Spinal cord (tissue), 10 donors: ENCODE measurements around the gene FHOD3. TPM values are rescaled to one million over a fixed set of nuclear protein-coding genes. Genes with fewer than 3 reads are reported as not detected.

Experiments used
- DNase-seq, 6 donors: peaks; one replicate each; pipeline versions ENCODE4 v3.0.0 to v3.0.0-alpha.2; 2013 to 2015; ENCODE audit warnings: low spot score in 6 of 6, low read depth in 4 of 6
- H3K27ac ChIP-seq: one replicate; pipeline ENCODE4 v1.5.1; 2013; ENCODE audit warnings: low read depth, low read length, control low read depth
- H3K27me3 ChIP-seq: one replicate; pipeline ENCODE4 v1.6.1; 2013; ENCODE audit warnings: low read length; ENCODE audit not compliant: control insufficient read depth, insufficient read depth
- H3K36me3 ChIP-seq: one replicate; pipeline ENCODE4 v1.6.1; 2013; ENCODE audit warnings: low read length; ENCODE audit not compliant: control insufficient read depth, insufficient read depth
- H3K4me1 ChIP-seq: one replicate; pipeline ENCODE4 v1.6.1; 2013; ENCODE audit warnings: low read length; ENCODE audit not compliant: control insufficient read depth, insufficient read depth
- H3K4me3 ChIP-seq: one replicate; pipeline ENCODE4 v1.5.1; 2013; ENCODE audit warnings: low read depth, low read length, control low read depth
- H3K9me3 ChIP-seq: one replicate; pipeline ENCODE4 v1.6.1; 2013; ENCODE audit warnings: low read length; ENCODE audit not compliant: control insufficient read depth, insufficient read depth
- WGBS: methylation state at CpG from one replicate; pipeline ENCODE4 v1.1.5; 2013; ENCODE audit warnings: missing lambda C conversion rate; ENCODE audit not compliant: insufficient coverage; 5-methylcytosine and 5-hydroxymethylcytosine counted together
- polyA plus RNA-seq, 2 donors: library from polyadenylated mRNA; unstranded; fragments of 120-200 nt; gene quantifications; one replicate each; pipeline ENCODE4 v1.2.1, GENCODE V29; 2013; ENCODE audit not compliant: insufficient read length in 2 of 2
- total RNA-seq, 2 donors: library from RNA; depleted of rRNA in 1 of 2; stranded (reverse); fragments of 120-200 nt in 1 of 2; fragments of >200 nt in 1 of 2; gene quantifications; one replicate each; pipeline versions ENCODE4 v1.2.3 to v1.2.4, GENCODE V29; 2013 to 2014
- donor health status: healthy.

Gene FHOD3
- total and polyA plus RNA-seq, 4 donors, result 30.0 to 53.4 (median 52.1) TPM

DNA sequence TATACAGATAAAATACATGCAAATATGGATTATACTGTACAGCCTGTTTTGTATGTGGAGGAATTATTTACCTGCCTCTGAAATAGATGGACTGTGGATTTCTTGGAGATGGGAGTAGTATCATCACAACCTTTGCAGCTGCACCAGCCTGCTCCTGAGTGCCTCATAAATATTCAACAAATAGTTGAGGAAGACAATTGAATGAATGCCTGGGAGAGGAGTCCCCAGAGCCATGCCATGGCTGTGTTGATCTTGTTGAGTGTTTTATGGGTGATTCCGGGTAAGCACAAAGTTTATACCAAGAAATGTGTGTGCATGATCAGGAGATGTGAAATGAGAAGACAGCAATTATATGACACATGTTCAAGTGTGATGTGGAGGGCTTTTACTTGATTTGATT is 225.0 kb downstream of the FHOD3 start:
- no peaks in the 10 kb centered on the region for H3K36me3 ChIP-seq
- DNase-seq, result no peak
- H3K27me3 ChIP-seq, result no peaks in the 10 kb centered on the region
- H3K4me3 ChIP-seq, result no peak overlapping the region
- H3K9me3 ChIP-seq, result no peaks in the 10 kb centered on the region
- 57% methylated on average over 1 of the region's 1 CpG for WGBS
- H3K4me1 ChIP-seq, result no peaks in the 10 kb centered on the region
- no peak overlapping the region for H3K27ac ChIP-seq

DNA sequence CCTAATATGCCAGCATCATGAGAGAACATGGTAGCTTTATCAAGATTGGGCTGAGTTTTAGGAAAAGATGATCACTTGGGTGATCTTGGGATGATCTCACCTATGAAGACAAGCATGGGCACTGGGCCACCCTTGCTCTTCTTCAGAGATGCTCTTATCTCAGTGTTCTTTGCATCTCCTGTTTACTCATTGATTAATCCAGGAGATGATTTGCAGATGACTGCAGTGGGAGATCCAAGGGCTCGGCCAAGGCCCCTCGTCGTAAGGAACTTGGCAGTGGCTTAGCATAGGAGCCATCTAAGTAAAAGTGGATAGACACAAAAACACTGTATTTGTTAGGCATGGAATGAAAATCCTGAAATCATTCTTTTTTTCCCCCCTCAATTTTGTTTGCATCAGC is 228.4 kb downstream of the FHOD3 start:
- H3K27ac ChIP-seq, result no peak overlapping the region
- no peaks in the 10 kb centered on the region for H3K9me3 ChIP-seq
- WGBS, result no CpG with 5 or more reads among the region's 3 CpGs
- H3K4me3 ChIP-seq, result no peak overlapping the region
- H3K27me3 ChIP-seq, result no peaks in the 10 kb centered on the region
- no peaks in the 10 kb centered on the region for H3K36me3 ChIP-seq
- DNase-seq, result no peak
- no peaks in the 10 kb centered on the region for H3K4me1 ChIP-seq

DNA sequence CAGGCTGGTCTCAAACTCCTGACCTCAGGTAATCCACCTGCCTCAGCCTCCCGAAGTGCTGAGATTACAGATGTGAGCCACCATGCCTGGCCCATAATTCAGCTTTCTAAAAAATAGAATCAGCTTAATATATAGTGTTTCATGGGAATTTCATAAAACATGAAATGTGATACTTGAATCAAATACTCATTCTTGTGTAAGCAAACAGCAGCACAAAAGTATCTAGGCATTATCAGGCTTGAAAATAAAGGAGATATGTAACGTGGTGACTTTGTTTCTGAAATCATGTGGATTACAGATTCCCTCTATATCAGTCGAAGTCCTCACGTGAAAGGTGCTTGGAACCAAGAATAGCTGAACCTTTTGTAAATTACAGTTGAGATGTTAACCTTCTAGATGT is 229.1 kb downstream of the FHOD3 start:
- DNase-seq, result no peak
- H3K9me3 ChIP-seq, result no peaks in the 10 kb centered on the region
- H3K4me1 ChIP-seq, result no peaks in the 10 kb centered on the region
- WGBS, result no CpG with 5 or more reads among the region's 4 CpGs
- H3K4me3 ChIP-seq, result no peak overlapping the region
- H3K36me3 ChIP-seq, result peaks cover under 1% of the 10 kb centered on the region
- no peak overlapping the region for H3K27ac ChIP-seq
- no peaks in the 10 kb centered on the region for H3K27me3 ChIP-seq

DNA sequence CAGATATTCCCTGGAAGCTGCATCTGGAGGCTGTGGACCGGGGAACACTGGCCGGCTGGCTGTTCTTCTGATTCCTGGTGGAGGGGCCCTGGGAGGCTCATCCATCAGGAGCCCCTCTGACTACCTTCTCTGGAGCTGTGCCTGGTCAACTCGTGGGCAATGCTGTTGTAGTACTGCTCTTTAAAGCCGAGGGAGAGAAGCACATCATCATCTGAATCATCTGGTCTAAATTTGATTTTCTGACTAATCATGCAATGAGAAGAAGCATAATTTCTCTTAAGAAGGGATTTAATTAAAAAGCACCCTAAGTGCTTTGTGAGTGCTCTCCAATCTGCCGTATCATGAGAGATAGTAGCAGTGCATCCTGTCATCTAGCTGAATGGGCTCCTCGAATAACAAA is 229.5 kb downstream of the FHOD3 start:
- Histone ChIP-seq H3K36me3 (peaks cover 2% of the 10 kb centered on the region), H3K4me3 (no peak overlapping the region), H3K27ac (no peak overlapping the region), H3K27me3 (no peaks in the 10 kb centered on the region), H3K9me3 (no peaks in the 10 kb centered on the region), H3K4me1 (no peaks in the 10 kb centered on the region)
- DNase-seq, result no peak
- 81% methylated on average over 4 of the region's 6 CpGs for WGBS

DNA sequence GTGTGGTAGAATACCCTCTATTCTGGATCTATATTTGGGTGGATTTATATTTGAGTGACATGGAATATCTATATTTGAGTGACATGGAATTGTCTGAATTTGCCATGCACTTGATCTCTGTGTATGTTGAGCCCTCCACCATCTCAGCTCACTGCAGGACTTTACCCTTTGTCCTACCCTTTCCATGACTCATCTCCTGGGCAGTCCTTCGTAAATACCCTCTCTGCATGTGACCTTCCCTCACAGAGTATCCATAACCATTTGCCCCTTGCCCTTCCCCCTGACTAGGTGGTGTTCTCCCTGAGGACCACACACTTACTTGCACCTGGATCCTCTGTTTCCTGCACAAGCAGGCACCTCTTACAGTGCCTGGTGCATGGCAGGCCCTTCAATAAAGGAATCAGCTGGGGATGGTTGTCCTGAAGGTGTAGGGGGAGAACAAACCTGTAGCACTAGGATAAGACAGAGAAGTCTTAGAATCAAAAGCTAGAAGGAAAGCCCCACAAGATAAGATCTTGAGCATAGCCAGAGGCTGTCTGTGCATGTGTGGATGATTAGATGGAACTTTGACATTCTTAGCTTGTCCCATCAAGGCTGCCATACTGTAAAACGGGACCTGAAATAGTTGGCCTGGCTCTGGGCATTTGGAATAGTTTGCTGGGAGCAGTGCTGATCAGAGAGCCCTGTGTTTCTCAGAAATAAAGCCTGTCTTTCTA is 230.4 kb downstream of the FHOD3 start:
- H3K4me1 ChIP-seq, result no peaks in the 10 kb centered on the region
- H3K27me3 ChIP-seq, result no peaks in the 10 kb centered on the region
- no peak overlapping the region for H3K27ac ChIP-seq
- peaks cover 2% of the 10 kb centered on the region for H3K36me3 ChIP-seq
- H3K4me3 ChIP-seq, result no peak overlapping the region
- WGBS, result 71% methylated on average over 2 of the region's 2 CpGs
- no peak for DNase-seq
- no peaks in the 10 kb centered on the region for H3K9me3 ChIP-seq

DNA sequence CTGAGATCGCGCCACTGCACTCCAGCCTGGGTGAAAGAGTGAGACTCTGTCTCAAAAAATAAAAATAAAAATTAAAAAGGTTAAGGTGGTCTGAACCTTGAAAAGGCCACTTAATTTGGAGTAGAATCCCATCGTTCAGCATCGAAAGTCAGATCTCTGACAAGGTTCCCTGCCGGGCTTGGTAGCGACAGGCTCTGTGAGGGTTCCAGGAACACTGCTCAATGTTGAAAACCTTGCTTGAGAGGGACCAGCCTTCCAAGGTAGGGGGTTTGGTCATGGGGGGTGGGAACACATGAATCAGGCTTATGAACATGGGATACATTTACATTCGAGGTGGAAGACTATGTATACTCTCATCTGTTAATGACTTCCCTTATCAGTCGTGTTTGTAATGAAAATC is 232.2 kb downstream of the FHOD3 start:
- 97% methylated on average over 4 of the region's 8 CpGs for WGBS
- H3K4me3 ChIP-seq, result no peak overlapping the region

DNA sequence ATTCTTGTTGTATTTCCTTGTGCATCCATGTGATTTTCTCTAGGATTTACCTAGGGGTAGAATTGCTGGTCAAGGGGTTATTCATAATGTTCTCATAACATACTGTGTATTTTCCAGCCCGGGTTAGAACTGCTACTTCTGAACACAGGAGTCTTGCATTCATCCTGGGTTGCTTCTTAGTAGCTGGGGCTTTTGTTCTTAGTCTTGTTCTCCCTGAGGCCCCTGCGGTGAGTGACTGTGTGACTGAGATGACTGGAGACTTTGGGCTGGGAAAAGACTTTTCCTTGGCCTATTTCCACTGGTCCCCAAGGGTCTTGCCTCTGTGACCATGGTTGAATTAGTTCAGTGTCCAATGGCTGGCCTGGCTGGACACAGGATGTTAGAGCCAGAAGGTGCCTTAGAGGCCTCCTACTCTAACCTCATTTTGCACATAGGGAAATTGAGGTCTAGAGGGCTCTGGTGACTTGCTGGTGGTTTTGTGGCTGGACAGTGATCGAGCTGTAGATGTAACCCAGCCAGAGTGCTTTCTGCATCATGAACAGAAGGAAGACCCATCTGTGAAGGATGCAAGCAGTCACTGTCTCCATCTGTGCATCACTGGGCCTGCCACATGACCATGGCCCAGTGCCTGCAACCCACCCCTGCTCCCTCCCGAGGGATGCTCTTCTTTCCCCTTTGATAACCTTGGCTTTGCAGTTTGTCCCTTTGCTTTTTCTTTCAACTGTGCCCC is 233.3 kb downstream of the FHOD3 start:
- DNase-seq, result peak in 1 of 6 donors; percentile 77
- no peak overlapping the region for H3K27ac ChIP-seq
- no peaks in the 10 kb centered on the region for H3K27me3 ChIP-seq
- 86% methylated on average over 3 of the region's 4 CpGs for WGBS
- H3K4me1 ChIP-seq, result no peaks in the 10 kb centered on the region
- H3K9me3 ChIP-seq, result no peaks in the 10 kb centered on the region
- peaks cover 2% of the 10 kb centered on the region for H3K36me3 ChIP-seq
- no peak overlapping the region for H3K4me3 ChIP-seq

More for the DNA sequence above, 232.2 kb downstream of the FHOD3 start:
- H3K4me1 ChIP-seq, result no peaks in the 10 kb centered on the region
- H3K36me3 ChIP-seq, result peaks cover 2% of the 10 kb centered on the region
- no peak overlapping the region for H3K27ac ChIP-seq
- DNase-seq, result no peak
- no peaks in the 10 kb centered on the region for H3K27me3 ChIP-seq
- H3K9me3 ChIP-seq, result no peaks in the 10 kb centered on the region

DNA sequence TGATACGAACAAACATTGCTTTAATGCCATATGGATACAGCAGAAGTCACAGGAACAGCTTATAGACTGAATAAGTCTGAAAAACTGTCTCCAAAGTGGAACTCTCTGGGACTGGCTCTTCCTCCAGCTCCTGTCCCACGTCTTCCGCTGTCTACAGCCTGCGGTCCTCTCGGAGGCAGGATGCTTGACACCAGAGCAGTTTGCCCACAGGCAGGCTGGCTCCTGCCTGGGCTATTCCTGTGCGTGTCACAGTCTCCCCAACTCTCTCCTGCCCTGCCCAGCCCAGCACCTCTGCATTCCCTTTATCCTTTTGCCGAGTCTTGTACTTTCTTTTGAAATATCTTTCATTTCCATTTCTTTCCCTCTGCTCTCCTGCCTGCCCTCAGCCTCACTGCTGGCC is 234.1 kb downstream of the FHOD3 start:
- no peak for DNase-seq
- H3K4me3 ChIP-seq, result no peak overlapping the region
- peaks cover 2% of the 10 kb centered on the region for H3K36me3 ChIP-seq
- 89% methylated on average over 7 of the region's 7 CpGs for WGBS
- H3K27ac ChIP-seq, result no peak overlapping the region
- no peaks in the 10 kb centered on the region for H3K4me1 ChIP-seq
- no peaks in the 10 kb centered on the region for H3K27me3 ChIP-seq
- H3K9me3 ChIP-seq, result no peaks in the 10 kb centered on the region

DNA sequence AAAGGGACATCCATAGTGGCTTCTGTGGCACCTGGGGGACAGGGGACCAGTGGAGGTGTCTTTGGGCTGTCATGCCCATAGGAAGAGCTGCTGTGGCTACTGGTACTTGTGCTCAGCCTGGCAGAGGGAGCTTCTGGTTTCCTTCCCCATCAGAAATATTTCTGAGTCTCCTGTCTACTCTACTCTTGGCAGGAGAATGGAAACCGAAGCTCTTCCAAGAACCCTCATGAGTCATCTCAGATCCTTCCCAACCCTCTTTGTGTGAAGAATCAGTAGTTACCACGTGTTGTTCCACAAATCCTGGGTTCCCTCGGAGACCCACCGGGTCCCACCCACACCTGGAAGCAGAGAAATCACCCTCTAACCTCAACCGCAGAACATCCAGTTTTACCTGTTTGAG is 234.9 kb downstream of the FHOD3 start:
- WGBS, result 100% methylated on average over 1 of the region's 5 CpGs
- Histone ChIP-seq H3K4me1 (no peaks in the 10 kb centered on the region), H3K27me3 (no peaks in the 10 kb centered on the region), H3K9me3 (no peaks in the 10 kb centered on the region), H3K36me3 (peaks cover 2% of the 10 kb centered on the region), H3K27ac (no peak overlapping the region), H3K4me3 (no peak overlapping the region)
- no peak for DNase-seq

DNA sequence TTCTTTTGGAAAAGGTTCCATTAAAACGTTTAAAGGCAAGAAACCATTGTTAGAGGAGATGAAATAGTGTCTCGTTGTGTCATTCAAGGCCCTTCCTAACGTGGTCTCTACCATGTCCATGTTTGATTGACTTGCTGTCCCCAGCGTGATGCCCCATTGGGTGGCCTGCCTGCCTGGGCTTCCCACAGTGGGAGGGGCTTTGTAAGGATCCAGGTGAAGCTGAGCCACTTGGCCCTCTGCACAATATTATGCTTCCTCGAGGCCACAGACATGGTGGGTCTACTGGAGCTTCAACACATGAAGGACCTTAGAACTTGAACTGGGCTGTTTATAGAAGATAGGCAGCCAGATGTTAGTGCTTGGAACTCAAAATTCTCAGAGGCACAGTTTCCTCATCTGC is 235.3 kb downstream of the FHOD3 start:
- WGBS, result 94% methylated on average over 4 of the region's 5 CpGs
- Histone ChIP-seq H3K9me3 (no peaks in the 10 kb centered on the region), H3K27ac (no peak overlapping the region)

More for the DNA sequence above, 235.3 kb downstream of the FHOD3 start:
- Histone ChIP-seq H3K4me3 (no peak overlapping the region), H3K4me1 (no peaks in the 10 kb centered on the region), H3K27me3 (no peaks in the 10 kb centered on the region), H3K36me3 (peaks cover 2% of the 10 kb centered on the region)
- no peak for DNase-seq
